Measurements from ENCODE around the gene TRIM27. TPM values are rescaled to one million over a fixed set of nuclear protein-coding genes. Genes with fewer than 3 reads are reported as not detected.
"Not testable (repeated sequence)": the region's sequence is repeated elsewhere in the genome, so short reads cannot be mapped to it uniquely, and the experiment has no call there.

TRIM27 gene
- total RNA-seq, 1 donor from 2014 or later, result 78.0 TPM

- no peak for TF ChIP-seq CTCF (conservative IDR thresholded peaks at IDR 0.05)
- H3K4me1 Mint-ChIP-seq (ENCODE audit: unreplicated experiment), result peaks cover 9% of the 10 kb centered on the region
- H3K9me3 Mint-ChIP-seq, result no peaks in the 10 kb centered on the region
- no peak for DNase-seq (ENCODE audit: extremely low spot score, unreplicated experiment)
- no peak overlapping the region for H3K27ac Mint-ChIP-seq
- H3K27me3 Mint-ChIP-seq, result peaks cover 23% of the 10 kb centered on the region
- peaks cover 4% of the 10 kb centered on the region for H3K36me3 Mint-ChIP-seq
- H3K4me3 Mint-ChIP-seq, result no peak overlapping the region
Observed at GRCh38 chr6:28858963-28859362, 64.8 kb downstream of the TRIM27 start.

GRCh38 chr6:28856620-28857005 lies 67.2 kb downstream of the TRIM27 start:
- Mint-ChIP-seq H3K27ac (no peak overlapping the region), H3K4me3 (no peak overlapping the region), H3K27me3 (peaks cover 32% of the 10 kb centered on the region), H3K36me3 (no peaks in the 10 kb centered on the region), H3K9me3 (no peaks in the 10 kb centered on the region), H3K4me1 (ENCODE audit: unreplicated experiment) (no peaks in the 10 kb centered on the region)
- no peak for DNase-seq (ENCODE audit: extremely low spot score, unreplicated experiment)
- no peak for TF ChIP-seq CTCF (conservative IDR thresholded peaks at IDR 0.05)

- peaks cover 35% of the 10 kb centered on the region for H3K27me3 Mint-ChIP-seq
- H3K27ac Mint-ChIP-seq; H3K4me3 Mint-ChIP-seq; H3K4me1 Mint-ChIP-seq (ENCODE audit: unreplicated experiment); H3K36me3 Mint-ChIP-seq; DNase-seq (ENCODE audit: extremely low spot score, unreplicated experiment); H3K9me3 Mint-ChIP-seq: not testable (repeated sequence)
Observed at GRCh38 chr6:28854405-28854804, 69.4 kb downstream of the TRIM27 start.

Other genes with a start within 250 kb of the TRIM27 start
- 0.68 and 2.2 TPM in 2 replicates for gene ZNF311, start 81.3 kb upstream of the TRIM27 start, total RNA-seq (ENCODE audit: low replicate concordance)
- not detected in 2 replicates for gene OR2W1, start 121.2 kb upstream of the TRIM27 start, total RNA-seq (ENCODE audit: low replicate concordance)
- not detected in 2 replicates for gene OR2B3, start 163.3 kb upstream of the TRIM27 start, total RNA-seq (ENCODE audit: low replicate concordance)
- not detected in 2 replicates for gene OR2J1, start 175.5 kb upstream of the TRIM27 start, total RNA-seq (ENCODE audit: low replicate concordance)
- gene OR2J3, start 184.1 kb upstream of the TRIM27 start, total RNA-seq (ENCODE audit: low replicate concordance), result not detected in 2 replicates
- gene OR2J2, start 246.9 kb upstream of the TRIM27 start, total RNA-seq (ENCODE audit: low replicate concordance), result not detected in 2 replicates